Mesenchymal stem cell (in vitro differentiated cells and primary cell): ENCODE data around the gene CDK11B.
A peak's percentile ranks its signal among the peaks of the same experiment; 100 is the strongest.

Source experiments
- DNase-seq: peaks from one replicate; pipeline ENCODE4 v3.0.0-alpha.2; 2013
- H2AFZ ChIP-seq: one replicate; pipeline ENCODE4 v1.6.1; 2013; ENCODE audit warnings: low read depth, mild to moderate bottlenecking, control low read depth, inconsistent platforms, low read length, moderate library complexity
- H2AK5ac ChIP-seq: 2 replicates; pipeline ENCODE4 v1.6.1; 2013; ENCODE audit warnings: low read length, moderate library complexity, mild to moderate bottlenecking, inconsistent platforms; ENCODE audit not compliant: severe bottlenecking
- H2BK120ac ChIP-seq: one replicate; pipeline ENCODE4 v1.6.1; 2013; ENCODE audit warnings: low read depth, mild to moderate bottlenecking, inconsistent platforms, low read length, moderate library complexity
- H2BK12ac ChIP-seq, 2 experiments: one replicate each; pipeline ENCODE4 v1.6.1; 2013; ENCODE audit warnings: inconsistent platforms in 2 of 2, low read length in 2 of 2, mild to moderate bottlenecking in 2 of 2, moderate library complexity in 2 of 2, control low read depth in 1 of 2
- H2BK15ac ChIP-seq: one replicate; pipeline ENCODE4 v1.6.1; 2013; ENCODE audit warnings: mild to moderate bottlenecking, low read depth, inconsistent platforms; ENCODE audit not compliant: poor library complexity, severe bottlenecking
- H2BK5ac ChIP-seq: 2 replicates; pipeline ENCODE4 v1.6.1; 2013; ENCODE audit warnings: low read depth, mild to moderate bottlenecking, low read length, control low read depth, inconsistent platforms; ENCODE audit not compliant: poor library complexity, severe bottlenecking
- H3K14ac ChIP-seq, 2 experiments: one replicate each; pipeline ENCODE4 v1.6.1; 2013; ENCODE audit warnings: inconsistent platforms in 2 of 2, low read length in 2 of 2, control low read depth in 1 of 2, mild to moderate bottlenecking in 1 of 2, moderate library complexity in 1 of 2
- H3K18ac ChIP-seq, 2 experiments: one replicate each; pipeline ENCODE4 v1.6.1; 2013; ENCODE audit warnings: inconsistent platforms in 2 of 2, low read length in 2 of 2, control low read depth in 1 of 2, low read depth in 1 of 2, mild to moderate bottlenecking in 1 of 2
- H3K23ac ChIP-seq, 2 experiments: one replicate each; pipeline ENCODE4 v1.6.1; 2013; ENCODE audit warnings: inconsistent platforms in 2 of 2, low read length in 2 of 2, mild to moderate bottlenecking in 2 of 2, moderate library complexity in 2 of 2, control low read depth in 1 of 2
- H3K27ac ChIP-seq: 2 replicates; pipeline ENCODE4 v1.5.1; 2013; ENCODE audit warnings: mild to moderate bottlenecking, moderate library complexity, low read length, control low read depth, inconsistent platforms; ENCODE audit not compliant: poor library complexity, severe bottlenecking
- H3K27me3 ChIP-seq, 2 experiments: 2 replicates each; pipeline versions ENCODE4 v1.6.1 to v1.7.0; 2013; ENCODE audit warnings: low read length in 2 of 2, mild to moderate bottlenecking in 2 of 2, moderate library complexity in 2 of 2, control low read depth in 1 of 2, inconsistent platforms in 1 of 2; ENCODE audit not compliant: control insufficient read depth in 1 of 2, insufficient read depth in 1 of 2
- H3K36me3 ChIP-seq, 2 experiments: 2 replicates each; pipeline versions ENCODE4 v1.6.1 to v1.7.0; 2013; ENCODE audit warnings: low read length in 2 of 2, control low read depth in 1 of 2, inconsistent platforms in 1 of 2, low read depth in 1 of 2, mild to moderate bottlenecking in 1 of 2; ENCODE audit not compliant: insufficient read depth in 2 of 2, control insufficient read depth in 1 of 2
- H3K4ac ChIP-seq, 2 experiments: one replicate each; pipeline ENCODE4 v1.6.1; 2013; ENCODE audit warnings: inconsistent platforms in 2 of 2, low read length in 2 of 2, mild to moderate bottlenecking in 2 of 2, moderate library complexity in 2 of 2, control low read depth in 1 of 2, low read depth in 1 of 2
- H3K4me1 ChIP-seq: 2 replicates; pipeline ENCODE4 v1.6.1; 2013; ENCODE audit warnings: low read depth, low read length, control low read depth; ENCODE audit not compliant: control insufficient read depth, insufficient read depth
- H3K4me2 ChIP-seq: 2 replicates; pipeline ENCODE4 v1.6.1; 2013; ENCODE audit warnings: low read length, mild to moderate bottlenecking, inconsistent platforms; ENCODE audit not compliant: poor library complexity, severe bottlenecking
- H3K4me3 ChIP-seq, 2 experiments: 2 replicates each; pipeline versions ENCODE4 v1.5.1 to v1.7.0; 2013; ENCODE audit warnings: low read length in 2 of 2, mild to moderate bottlenecking in 2 of 2, control low read depth in 1 of 2, low read depth in 1 of 2; ENCODE audit not compliant: insufficient read depth in 1 of 2
- H3K79me1 ChIP-seq: replicated peaks from 2 replicates; pipeline ENCODE4 v1.6.1; 2013; ENCODE audit warnings: mild to moderate bottlenecking, control low read depth, low read length, inconsistent platforms; ENCODE audit not compliant: poor library complexity, severe bottlenecking
- H3K9ac ChIP-seq: 2 replicates; pipeline ENCODE4 v1.7.0; 2013; ENCODE audit warnings: mild to moderate bottlenecking, low read length, moderate library complexity
- H3K9me3 ChIP-seq: 2 replicates; pipeline ENCODE4 v1.7.0; 2013; ENCODE audit warnings: mild to moderate bottlenecking, low read length; ENCODE audit not compliant: control insufficient read depth
- H4K8ac ChIP-seq: one replicate; pipeline ENCODE4 v1.6.1; 2013; ENCODE audit warnings: inconsistent platforms, mild to moderate bottlenecking, low read length, moderate library complexity
- H4K91ac ChIP-seq: one replicate; pipeline ENCODE4 v1.6.1; 2013; ENCODE audit warnings: mild to moderate bottlenecking, low read length, inconsistent platforms
- WGBS: methylation state at CpG from one replicate; pipeline ENCODE4 v1.1.7; 2013; ENCODE audit warnings: mixed read lengths; 5-methylcytosine and 5-hydroxymethylcytosine counted together

Gene CDK11B

DNA sequence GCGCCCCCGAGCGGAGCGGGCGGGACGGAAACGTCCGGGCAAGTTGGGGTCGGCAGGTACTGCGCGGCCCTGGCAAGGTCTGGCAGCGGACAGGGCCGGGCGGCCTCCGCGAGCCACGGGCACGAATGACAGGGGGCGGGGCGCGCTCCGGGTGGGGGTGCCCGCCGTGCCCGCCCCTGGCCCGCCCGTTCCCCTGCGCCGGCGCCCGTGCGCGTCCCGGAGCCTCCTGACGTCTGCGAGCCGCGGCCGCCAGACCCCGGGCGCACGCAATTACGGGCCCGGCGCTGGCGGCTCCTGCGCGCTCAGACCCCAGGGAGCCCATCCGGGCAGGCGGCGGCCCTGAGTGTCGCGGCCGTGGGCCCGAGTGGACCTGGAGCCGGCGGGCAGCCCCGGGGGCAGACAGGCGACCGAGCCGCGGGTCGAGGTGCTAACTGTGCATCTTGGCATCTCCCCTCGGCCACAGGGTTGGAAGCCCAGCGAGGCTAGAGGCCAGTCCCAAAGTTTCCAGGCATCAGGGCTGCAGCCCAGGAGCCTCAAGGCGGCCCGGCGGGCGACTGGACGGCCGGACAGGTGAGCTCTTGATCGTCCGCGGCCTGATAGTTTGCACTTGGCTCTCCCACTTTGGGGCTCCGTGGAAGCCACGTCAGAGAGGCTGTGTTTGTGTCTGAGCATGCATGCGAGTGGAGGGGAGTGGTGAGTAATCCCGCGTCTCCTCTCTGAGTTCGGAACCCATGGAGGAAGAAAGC, 42.6 kb downstream of the CDK11B start:
- DNase-seq: peak; percentile 56
- Histone ChIP-seq H3K4me2 (peak overlapping the region; percentile 85), H3K23ac (peak overlapping the region in 1 of 2 experiments; percentile 74), H3K79me1 (peaks cover 52% of the 10 kb centered on the region), H2BK120ac (peak overlapping the region; percentile 97), H3K27ac (no peak overlapping the region), H3K9me3 (no peaks in the 10 kb centered on the region), H3K27me3 (no peaks in the 10 kb centered on the region), H2AK5ac (no peak overlapping the region), H3K14ac (peak overlapping the region in 1 of 2 experiments; percentile 95), H2BK15ac (peak overlapping the region; percentile 36), H2AFZ (peak overlapping the region; percentile 84), H2BK12ac (peak overlapping the region in 1 of 2 experiments; percentile 54), H3K4ac (peak overlapping the region in 1 of 2 experiments; percentile 90), H4K91ac (peak overlapping the region; percentile 68), H3K18ac (peak overlapping the region; percentile 95 to 97), H3K36me3 (peaks cover 13 to 44% of the 10 kb centered on the region in 2 experiments), H3K9ac (peak overlapping the region; percentile 99), H4K8ac (peak overlapping the region; percentile 82), H2BK5ac (peak overlapping the region; percentile 49), H3K4me1 (peaks cover 28% of the 10 kb centered on the region), H3K4me3 (peak overlapping the region; percentile 90 to 97)
- 16% methylated on average over 40 of the region's 80 CpGs for WGBS

DNA sequence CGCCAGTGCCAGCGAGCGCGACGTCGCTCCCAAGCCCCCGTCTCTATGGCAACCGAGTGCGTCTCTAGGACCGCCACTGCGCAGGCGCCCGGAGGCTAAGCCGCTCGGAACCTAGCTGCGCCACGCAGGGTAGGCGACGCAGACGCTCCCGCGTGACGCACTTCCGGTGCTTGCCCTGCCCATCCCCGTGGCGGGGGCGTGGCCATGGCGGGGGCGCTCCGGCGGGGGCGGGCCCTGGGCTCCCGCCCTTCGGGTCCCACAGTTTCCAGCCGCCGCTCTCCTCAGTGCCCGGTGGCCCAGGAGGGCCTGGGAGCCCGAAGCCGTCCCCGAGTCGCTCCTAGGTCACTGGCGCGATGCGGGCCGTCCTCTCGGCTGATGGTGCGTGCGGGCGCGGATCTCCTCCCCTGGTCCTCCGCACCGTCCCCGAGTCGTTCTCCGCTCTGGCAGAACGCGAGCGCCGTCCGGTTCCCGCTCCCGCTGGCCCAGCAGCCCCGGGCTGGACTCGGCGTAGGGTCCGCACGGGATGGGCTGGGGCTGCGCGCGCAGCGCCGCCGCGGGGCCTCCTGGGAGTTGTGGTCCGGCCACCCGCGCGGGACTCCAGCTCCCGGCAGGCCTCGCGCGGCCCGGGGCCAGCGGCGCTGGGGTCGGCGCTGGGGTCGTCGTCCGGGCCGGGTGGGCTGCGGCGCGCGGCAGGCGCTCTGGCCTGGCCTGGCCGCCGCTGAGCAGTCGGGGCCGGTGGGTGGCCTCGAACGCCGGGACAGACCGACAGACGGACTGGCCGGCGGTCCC, 43.4 kb downstream of the CDK11B start, which contains the start of gene MIB2:
MIB2 (plus strand) TSS at position 245 of the 789 bp plus-strand sequence. CDS start 7,953 bp downstream, outside the sequence.
- Histone ChIP-seq H3K36me3 (peaks cover 13 to 36% of the 10 kb centered on the region in 2 experiments), H2AK5ac (peak within 1 kb of the TSS; percentile 16), H3K79me1 (peaks cover 49% of the 10 kb centered on the region), H3K4me1 (peaks cover 25% of the 10 kb centered on the region), H2BK15ac (peak within 1 kb of the TSS; percentile 96), H3K4me2 (peak within 1 kb of the TSS; percentile 85), H3K27ac (peak within 1 kb of the TSS; percentile 84), H3K9me3 (no peaks in the 10 kb centered on the region), H3K4ac (peak within 1 kb of the TSS; percentile 98 to 100), H2BK12ac (peak within 1 kb of the TSS in 1 of 2 experiments; percentile 54), H3K27me3 (no peaks in the 10 kb centered on the region), H3K23ac (peak within 1 kb of the TSS in 1 of 2 experiments; percentile 83), H2BK5ac (peak within 1 kb of the TSS; percentile 99), H4K91ac (peak within 1 kb of the TSS; percentile 100), H3K4me3 (peak within 1 kb of the TSS; percentile 90 to 97), H2BK120ac (peak within 1 kb of the TSS; percentile 97), H3K14ac (peak within 1 kb of the TSS in 1 of 2 experiments; percentile 95), H4K8ac (peak within 1 kb of the TSS; percentile 100), H3K9ac (peak within 1 kb of the TSS; percentile 99), H3K18ac (peak within 1 kb of the TSS; percentile 99 to 100), H2AFZ (peak within 1 kb of the TSS; percentile 84)
- WGBS: under 1% methylated on average over 79 of the region's 107 CpGs
- peak; percentile 96 for DNase-seq

DNA sequence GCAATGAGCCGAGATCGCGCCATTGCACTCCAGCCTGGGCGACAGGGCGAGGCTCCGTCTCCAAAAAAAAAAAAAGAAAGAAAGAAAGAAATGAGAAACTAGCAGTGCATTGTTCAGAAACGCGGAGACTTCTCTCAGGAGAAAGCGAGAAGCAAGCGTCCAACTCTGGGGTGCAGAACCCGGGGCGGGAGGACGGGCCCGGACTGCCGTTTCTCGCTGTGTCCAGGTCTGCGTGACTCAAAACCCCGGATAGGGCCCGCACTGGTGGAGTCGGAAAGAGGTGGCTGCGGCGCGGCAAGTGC, 43.9 kb downstream of the CDK11B start:
- no peak overlapping the region for H2BK12ac ChIP-seq
- H2AFZ ChIP-seq: peak overlapping the region; percentile 47
- H3K27ac ChIP-seq: no peak overlapping the region
- no peak overlapping the region for H4K8ac ChIP-seq
- H2BK15ac ChIP-seq: no peak overlapping the region
- H3K4me1 ChIP-seq: peaks cover 25% of the 10 kb centered on the region
- H2BK5ac ChIP-seq: no peak overlapping the region
- no peaks in the 10 kb centered on the region for H3K27me3 ChIP-seq
- H4K91ac ChIP-seq: no peak overlapping the region
- H3K4me2 ChIP-seq: peak overlapping the region; percentile 65
- WGBS: 2% methylated on average over 23 of the region's 23 CpGs
- no peak overlapping the region for H3K18ac ChIP-seq
- DNase-seq: no peak
- peaks cover 13 to 30% of the 10 kb centered on the region in 2 experiments for H3K36me3 ChIP-seq
- no peaks in the 10 kb centered on the region for H3K9me3 ChIP-seq
- H2BK120ac ChIP-seq: no peak overlapping the region
- H3K23ac ChIP-seq: peak overlapping the region in 1 of 2 experiments; percentile 83
- H2AK5ac ChIP-seq: no peak overlapping the region
- peaks cover 46% of the 10 kb centered on the region for H3K79me1 ChIP-seq
- H3K4ac ChIP-seq: no peak overlapping the region
- no peak overlapping the region for H3K14ac ChIP-seq
- H3K4me3 ChIP-seq: peak overlapping the region; percentile 90 to 97
- peak overlapping the region; percentile 99 for H3K9ac ChIP-seq
